ENCODE data around the gene ZNF184. TPM values are rescaled to one million over a fixed set of nuclear protein-coding genes. Genes with fewer than 3 reads are reported as not detected.

ZNF184 gene
- total and polyA plus RNA-seq, 4 donors = 0.80 to 4.4 (median 1.6) TPM

DNA sequence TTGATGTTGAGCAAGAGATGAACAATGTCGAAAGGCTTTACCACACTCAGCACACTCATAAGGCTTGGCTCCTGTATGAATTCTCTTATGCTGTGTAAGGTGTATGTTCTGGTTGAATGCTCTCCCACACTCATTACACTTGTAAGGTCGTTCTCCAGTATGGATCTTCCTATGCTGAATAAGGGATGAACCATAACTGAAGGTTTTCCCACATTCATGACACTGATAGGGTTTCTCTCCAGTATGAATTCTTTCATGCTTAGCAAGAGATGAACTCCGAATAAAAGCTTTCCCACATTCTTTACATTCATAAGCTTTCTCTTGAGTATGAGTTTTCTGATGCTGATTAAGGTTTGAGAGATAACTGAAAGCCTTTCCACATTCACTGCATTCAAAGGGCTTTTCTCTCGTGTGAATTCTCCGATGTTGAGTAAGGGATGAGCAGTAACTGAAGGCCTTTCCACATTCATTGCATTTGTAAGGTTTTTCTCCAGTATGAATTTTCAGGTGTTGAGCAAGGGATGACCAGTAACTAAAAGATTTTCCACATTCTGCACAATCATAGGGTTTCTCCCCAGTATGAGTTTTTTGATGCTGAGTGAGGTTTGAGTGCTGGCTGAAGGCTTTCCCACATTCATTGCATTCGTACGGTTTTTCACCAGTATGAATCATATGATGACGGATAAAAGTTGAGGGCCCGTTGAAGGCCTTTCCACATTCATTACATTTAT is 21.1 kb downstream of the ZNF184 start:
- no peaks in the 10 kb centered on the region for H3K4me1 ChIP-seq (ENCODE audit: control insufficient read depth in 4 of 4, insufficient read depth in 4 of 4, low read length in 3 of 4)
- peaks cover 47 to 91% (median 70%) of the 10 kb centered on the region in 4 donors for H3K9me3 ChIP-seq (ENCODE audit: control insufficient read depth in 4 of 4, low read length in 3 of 4)
- DNase-seq (ENCODE audit: low spot score) = no peak
- peak overlapping the region in 2 of 3 donors; percentile 21 to 54 for H3K4me3 ChIP-seq (ENCODE audit: low read depth in 1 of 3, low read length in 3 of 3)
- TF ChIP-seq HNF4A (conservative IDR thresholded peaks at IDR 0.05) = no peak
- TF ChIP-seq FOXA2 (IDR thresholded peaks at IDR 0.05) = no peak
- TF ChIP-seq FOXA1 (IDR thresholded peaks at IDR 0.05) = no peak
- no peak for TF ChIP-seq JUND (IDR thresholded peaks at IDR 0.05)
- TF ChIP-seq NR2F2 (IDR thresholded peaks at IDR 0.05) = no peak
- TF ChIP-seq TAF1 (conservative IDR thresholded peaks at IDR 0.05) = no peak
- no peak for TF ChIP-seq EGR1 (IDR thresholded peaks at IDR 0.05; ENCODE audit: low read depth in 2 of 2)
- TF ChIP-seq YY1 (IDR thresholded peaks at IDR 0.05) = no peak
- TF ChIP-seq MAX (IDR thresholded peaks at IDR 0.05) = no peak
- TF ChIP-seq, protein P1, sequence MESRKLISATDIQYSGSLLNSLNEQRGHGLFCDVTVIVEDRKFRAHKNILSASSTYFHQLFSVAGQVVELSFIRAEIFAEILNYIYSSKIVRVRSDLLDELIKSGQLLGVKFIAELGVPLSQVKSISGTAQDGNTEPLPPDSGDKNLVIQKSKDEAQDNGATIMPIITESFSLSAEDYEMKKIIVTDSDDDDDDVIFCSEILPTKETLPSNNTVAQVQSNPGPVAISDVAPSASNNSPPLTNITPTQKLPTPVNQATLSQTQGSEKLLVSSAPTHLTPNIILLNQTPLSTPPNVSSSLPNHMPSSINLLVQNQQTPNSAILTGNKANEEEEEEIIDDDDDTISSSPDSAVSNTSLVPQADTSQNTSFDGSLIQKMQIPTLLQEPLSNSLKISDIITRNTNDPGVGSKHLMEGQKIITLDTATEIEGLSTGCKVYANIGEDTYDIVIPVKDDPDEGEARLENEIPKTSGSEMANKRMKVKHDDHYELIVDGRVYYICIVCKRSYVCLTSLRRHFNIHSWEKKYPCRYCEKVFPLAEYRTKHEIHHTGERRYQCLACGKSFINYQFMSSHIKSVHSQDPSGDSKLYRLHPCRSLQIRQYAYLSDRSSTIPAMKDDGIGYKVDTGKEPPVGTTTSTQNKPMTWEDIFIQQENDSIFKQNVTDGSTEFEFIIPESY (IDR thresholded peaks at IDR 0.05) = no peak
- no peak for TF ChIP-seq GABPA (IDR thresholded peaks at IDR 0.05 in 1 of 2, conservative IDR thresholded peaks at IDR 0.05 in 1 of 2)
- no peak for TF ChIP-seq RXRA (IDR thresholded peaks at IDR 0.05)
- TF ChIP-seq, protein P2, sequence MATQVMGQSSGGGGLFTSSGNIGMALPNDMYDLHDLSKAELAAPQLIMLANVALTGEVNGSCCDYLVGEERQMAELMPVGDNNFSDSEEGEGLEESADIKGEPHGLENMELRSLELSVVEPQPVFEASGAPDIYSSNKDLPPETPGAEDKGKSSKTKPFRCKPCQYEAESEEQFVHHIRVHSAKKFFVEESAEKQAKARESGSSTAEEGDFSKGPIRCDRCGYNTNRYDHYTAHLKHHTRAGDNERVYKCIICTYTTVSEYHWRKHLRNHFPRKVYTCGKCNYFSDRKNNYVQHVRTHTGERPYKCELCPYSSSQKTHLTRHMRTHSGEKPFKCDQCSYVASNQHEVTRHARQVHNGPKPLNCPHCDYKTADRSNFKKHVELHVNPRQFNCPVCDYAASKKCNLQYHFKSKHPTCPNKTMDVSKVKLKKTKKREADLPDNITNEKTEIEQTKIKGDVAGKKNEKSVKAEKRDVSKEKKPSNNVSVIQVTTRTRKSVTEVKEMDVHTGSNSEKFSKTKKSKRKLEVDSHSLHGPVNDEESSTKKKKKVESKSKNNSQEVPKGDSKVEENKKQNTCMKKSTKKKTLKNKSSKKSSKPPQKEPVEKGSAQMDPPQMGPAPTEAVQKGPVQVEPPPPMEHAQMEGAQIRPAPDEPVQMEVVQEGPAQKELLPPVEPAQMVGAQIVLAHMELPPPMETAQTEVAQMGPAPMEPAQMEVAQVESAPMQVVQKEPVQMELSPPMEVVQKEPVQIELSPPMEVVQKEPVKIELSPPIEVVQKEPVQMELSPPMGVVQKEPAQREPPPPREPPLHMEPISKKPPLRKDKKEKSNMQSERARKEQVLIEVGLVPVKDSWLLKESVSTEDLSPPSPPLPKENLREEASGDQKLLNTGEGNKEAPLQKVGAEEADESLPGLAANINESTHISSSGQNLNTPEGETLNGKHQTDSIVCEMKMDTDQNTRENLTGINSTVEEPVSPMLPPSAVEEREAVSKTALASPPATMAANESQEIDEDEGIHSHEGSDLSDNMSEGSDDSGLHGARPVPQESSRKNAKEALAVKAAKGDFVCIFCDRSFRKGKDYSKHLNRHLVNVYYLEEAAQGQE (IDR thresholded peaks at IDR 0.05) = no peak
- no peak for TF ChIP-seq HNF4G (IDR thresholded peaks at IDR 0.05)
- no peak for TF ChIP-seq RAD21 (IDR thresholded peaks at IDR 0.05)
- H3K36me3 ChIP-seq (ENCODE audit: control insufficient read depth in 4 of 4, insufficient read depth in 3 of 4, low read depth in 1 of 4, low read length in 3 of 4) = peaks cover 16 to 64% (median 53%) of the 10 kb centered on the region in 4 donors
- H3K27ac ChIP-seq (ENCODE audit: low read depth in 1 of 2, low read length in 2 of 2) = no peak overlapping the region
- 97% methylated on average over 9 of the region's 9 CpGs for WGBS
- H3K9ac ChIP-seq (ENCODE audit: low read depth in 1 of 2, low read length in 2 of 2) = no peak overlapping the region
- H3K27me3 ChIP-seq (ENCODE audit: control insufficient read depth in 4 of 4, insufficient read depth in 4 of 4, low read length in 3 of 4) = no peaks in the 10 kb centered on the region

- H3K9me3 ChIP-seq (ENCODE audit: control insufficient read depth in 4 of 4, low read length in 3 of 4) = peaks cover 37 to 75% (median 57%) of the 10 kb centered on the region in 4 donors
- no peak overlapping the region for H3K9ac ChIP-seq (ENCODE audit: low read depth in 1 of 2, low read length in 2 of 2)
- TF ChIP-seq HNF4A (conservative IDR thresholded peaks at IDR 0.05) = no peak
- no peak for TF ChIP-seq RXRA (IDR thresholded peaks at IDR 0.05)
- no peak for TF ChIP-seq SP1 (IDR thresholded peaks at IDR 0.05)
- no peak for TF ChIP-seq ATF3 (IDR thresholded peaks at IDR 0.05)
- TF ChIP-seq MAX (IDR thresholded peaks at IDR 0.05) = no peak
- no peak for TF ChIP-seq HNF4G (IDR thresholded peaks at IDR 0.05)
- no peak for TF ChIP-seq YY1 (IDR thresholded peaks at IDR 0.05)
- TF ChIP-seq TAF1 (conservative IDR thresholded peaks at IDR 0.05) = no peak
- TF ChIP-seq EGR1 (IDR thresholded peaks at IDR 0.05; ENCODE audit: low read depth in 2 of 2) = no peak
- TF ChIP-seq, protein P3, sequence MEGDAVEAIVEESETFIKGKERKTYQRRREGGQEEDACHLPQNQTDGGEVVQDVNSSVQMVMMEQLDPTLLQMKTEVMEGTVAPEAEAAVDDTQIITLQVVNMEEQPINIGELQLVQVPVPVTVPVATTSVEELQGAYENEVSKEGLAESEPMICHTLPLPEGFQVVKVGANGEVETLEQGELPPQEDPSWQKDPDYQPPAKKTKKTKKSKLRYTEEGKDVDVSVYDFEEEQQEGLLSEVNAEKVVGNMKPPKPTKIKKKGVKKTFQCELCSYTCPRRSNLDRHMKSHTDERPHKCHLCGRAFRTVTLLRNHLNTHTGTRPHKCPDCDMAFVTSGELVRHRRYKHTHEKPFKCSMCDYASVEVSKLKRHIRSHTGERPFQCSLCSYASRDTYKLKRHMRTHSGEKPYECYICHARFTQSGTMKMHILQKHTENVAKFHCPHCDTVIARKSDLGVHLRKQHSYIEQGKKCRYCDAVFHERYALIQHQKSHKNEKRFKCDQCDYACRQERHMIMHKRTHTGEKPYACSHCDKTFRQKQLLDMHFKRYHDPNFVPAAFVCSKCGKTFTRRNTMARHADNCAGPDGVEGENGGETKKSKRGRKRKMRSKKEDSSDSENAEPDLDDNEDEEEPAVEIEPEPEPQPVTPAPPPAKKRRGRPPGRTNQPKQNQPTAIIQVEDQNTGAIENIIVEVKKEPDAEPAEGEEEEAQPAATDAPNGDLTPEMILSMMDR (IDR thresholded peaks at IDR 0.05; ENCODE audit: low read depth, low read length, missing input control) = no peak
- TF ChIP-seq NR2F2 (IDR thresholded peaks at IDR 0.05) = no peak
- TF ChIP-seq, protein P1 (IDR thresholded peaks at IDR 0.05) = no peak
- no peak for TF ChIP-seq RAD21 (IDR thresholded peaks at IDR 0.05)
- TF ChIP-seq JUND (IDR thresholded peaks at IDR 0.05) = no peak
- TF ChIP-seq FOXA2 (IDR thresholded peaks at IDR 0.05) = no peak
Observed at GRCh38 chr6:27448456-27448855, 24.4 kb downstream of the ZNF184 start.

More at GRCh38 chr6:27448456-27448855, 24.4 kb downstream of the ZNF184 start:
- DNase-seq (ENCODE audit: low spot score) = no peak
- H3K27ac ChIP-seq (ENCODE audit: low read depth in 1 of 2, low read length in 2 of 2) = no peak overlapping the region
- H3K27me3 ChIP-seq (ENCODE audit: control insufficient read depth in 4 of 4, insufficient read depth in 4 of 4, low read length in 3 of 4) = no peaks in the 10 kb centered on the region
- WGBS = 97% methylated on average over 1 of the region's 1 CpG
- no peaks in the 10 kb centered on the region for H3K4me1 ChIP-seq (ENCODE audit: control insufficient read depth in 4 of 4, insufficient read depth in 4 of 4, low read length in 3 of 4)
- peaks cover 6 to 32% (median 19%) of the 10 kb centered on the region in 4 donors for H3K36me3 ChIP-seq (ENCODE audit: control insufficient read depth in 4 of 4, insufficient read depth in 3 of 4, low read depth in 1 of 4, low read length in 3 of 4)
- peak overlapping the region in 2 of 3 donors; percentile 31 to 45 for H3K4me3 ChIP-seq (ENCODE audit: low read depth in 1 of 3, low read length in 3 of 3)
